ENCODE results near the gene GH1. TPM values are rescaled to one million over a fixed set of nuclear protein-coding genes. Genes with fewer than 3 reads are reported as not detected.

The GH1 gene
- total RNA-seq, 1 experiment from 2014 or later = not detected

- CTCF ChIA-PET = interaction anchor here (0.6 to 3.5 kb wide), 3 partner anchors 13 to 370 kb away, joined by 4 to 21 read pairs (median 5); partner anchors contain the start of gene GH1
- no TSS peak for BruUV-seq (replicated peaks)
- H3K4me1 Mint-ChIP-seq (ENCODE audit: insufficient read depth, unreplicated experiment) = no peaks in the 10 kb centered on the region
- no peak for DNase-seq (ENCODE audit: unreplicated experiment)
- H3K36me3 Mint-ChIP-seq (ENCODE audit: insufficient read depth, unreplicated experiment) = no peaks in the 10 kb centered on the region
- intact Hi-C loops (cut with micrococcal nuclease) = no loop called here
- H3K9me3 Mint-ChIP-seq (ENCODE audit: unreplicated experiment) = no peaks in the 10 kb centered on the region
- no peak overlapping the region for H3K27ac Mint-ChIP-seq (ENCODE audit: low read depth, unreplicated experiment)
- H3K4me3 Mint-ChIP-seq (ENCODE audit: unreplicated experiment) = no peak overlapping the region
- POLR2A ChIA-PET = interaction anchor here (0.6 kb wide), 1 partner anchor 91 kb away, joined by 4 read pairs; no protein-coding TSS in a partner anchor
- peaks cover 12% of the 10 kb centered on the region for H3K27me3 Mint-ChIP-seq (ENCODE audit: insufficient read depth, unreplicated experiment)
- TF ChIP-seq, protein P1, sequence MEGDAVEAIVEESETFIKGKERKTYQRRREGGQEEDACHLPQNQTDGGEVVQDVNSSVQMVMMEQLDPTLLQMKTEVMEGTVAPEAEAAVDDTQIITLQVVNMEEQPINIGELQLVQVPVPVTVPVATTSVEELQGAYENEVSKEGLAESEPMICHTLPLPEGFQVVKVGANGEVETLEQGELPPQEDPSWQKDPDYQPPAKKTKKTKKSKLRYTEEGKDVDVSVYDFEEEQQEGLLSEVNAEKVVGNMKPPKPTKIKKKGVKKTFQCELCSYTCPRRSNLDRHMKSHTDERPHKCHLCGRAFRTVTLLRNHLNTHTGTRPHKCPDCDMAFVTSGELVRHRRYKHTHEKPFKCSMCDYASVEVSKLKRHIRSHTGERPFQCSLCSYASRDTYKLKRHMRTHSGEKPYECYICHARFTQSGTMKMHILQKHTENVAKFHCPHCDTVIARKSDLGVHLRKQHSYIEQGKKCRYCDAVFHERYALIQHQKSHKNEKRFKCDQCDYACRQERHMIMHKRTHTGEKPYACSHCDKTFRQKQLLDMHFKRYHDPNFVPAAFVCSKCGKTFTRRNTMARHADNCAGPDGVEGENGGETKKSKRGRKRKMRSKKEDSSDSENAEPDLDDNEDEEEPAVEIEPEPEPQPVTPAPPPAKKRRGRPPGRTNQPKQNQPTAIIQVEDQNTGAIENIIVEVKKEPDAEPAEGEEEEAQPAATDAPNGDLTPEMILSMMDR (IDR thresholded peaks at IDR 0.05; ENCODE audit: unreplicated experiment) = no peak
Measured at GRCh38 chr17:63932721-63933120, 14.1 kb upstream of the GH1 start.

DNA sequence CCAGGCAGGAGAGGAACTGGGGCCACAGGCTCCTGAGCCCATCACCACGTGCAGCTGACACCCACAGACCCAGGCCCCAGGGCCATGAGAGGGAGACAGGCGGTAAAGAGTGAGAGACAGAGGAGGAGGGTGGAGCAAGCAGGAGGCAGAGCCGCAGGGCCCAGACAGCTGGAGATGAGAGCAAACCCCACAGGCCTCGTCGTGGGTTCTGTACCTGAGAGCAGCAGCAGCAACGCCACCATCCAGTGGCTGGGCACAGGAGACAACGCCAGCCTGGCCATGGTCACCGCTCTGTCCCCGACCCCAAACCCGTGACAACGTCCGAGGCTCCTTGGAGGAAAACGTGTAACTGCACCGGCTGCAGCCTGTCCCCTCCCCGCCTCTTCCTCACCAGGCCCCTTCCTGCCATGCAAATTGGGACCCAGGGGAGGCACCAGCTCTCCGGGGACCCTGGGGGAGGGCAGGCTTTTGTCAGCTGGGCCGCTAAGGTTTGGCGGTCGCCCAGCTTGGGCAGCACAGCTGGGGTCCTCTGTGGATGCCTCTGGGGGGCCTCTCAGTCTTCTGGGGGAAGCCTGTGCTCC is 13.4 kb upstream of the GH1 start, which contains the start of gene CD79B:
Gene CD79B, minus strand, starts transcription at position 351 of the 581 bp plus-strand sequence. Its CDS starts 70 bp downstream, at position 281.
- intact Hi-C loops (cut with micrococcal nuclease) = no loop called here
- H3K4me3 Mint-ChIP-seq (ENCODE audit: unreplicated experiment) = no peak within 1 kb of the TSS
- POLR2A ChIA-PET = interaction anchor here (0.6 kb wide), 1 partner anchor 92 kb away, joined by 4 read pairs; no protein-coding TSS in a partner anchor
- no peak for DNase-seq (ENCODE audit: unreplicated experiment)
- TF ChIP-seq, protein P1 (IDR thresholded peaks at IDR 0.05; ENCODE audit: unreplicated experiment) = no peak
- no peaks in the 10 kb centered on the region for H3K4me1 Mint-ChIP-seq (ENCODE audit: insufficient read depth, unreplicated experiment)
- H3K27me3 Mint-ChIP-seq (ENCODE audit: insufficient read depth, unreplicated experiment) = peaks cover 12% of the 10 kb centered on the region
- CTCF ChIA-PET = interaction anchor here (0.6 to 3.5 kb wide), 2 partner anchors 13 to 731 kb away, joined by 4 to 21 read pairs; partner anchors contain the start of gene GH1
- no peaks in the 10 kb centered on the region for H3K36me3 Mint-ChIP-seq (ENCODE audit: insufficient read depth, unreplicated experiment)
- no TSS peak for BruUV-seq (replicated peaks)
- no peaks in the 10 kb centered on the region for H3K9me3 Mint-ChIP-seq (ENCODE audit: unreplicated experiment)
- no peak within 1 kb of the TSS for H3K27ac Mint-ChIP-seq (ENCODE audit: low read depth, unreplicated experiment)

- Mint-ChIP-seq H3K9me3 (ENCODE audit: unreplicated experiment) (no peaks in the 10 kb centered on the region), H3K36me3 (ENCODE audit: insufficient read depth, unreplicated experiment) (no peaks in the 10 kb centered on the region), H3K27ac (ENCODE audit: low read depth, unreplicated experiment) (no peak overlapping the region), H3K27me3 (ENCODE audit: insufficient read depth, unreplicated experiment) (peaks cover 7% of the 10 kb centered on the region), H3K4me3 (ENCODE audit: unreplicated experiment) (no peak overlapping the region), H3K4me1 (ENCODE audit: insufficient read depth, unreplicated experiment) (no peaks in the 10 kb centered on the region)
- ChIA-PET CTCF (interaction anchor here (0.5 to 3.5 kb wide), 3 partner anchors 10 to 860 kb away, joined by 3 to 21 read pairs (median 3); partner anchors contain the start of gene GH1), POLR2A (no interaction called here)
- no peak for DNase-seq (ENCODE audit: unreplicated experiment)
- BruUV-seq (replicated peaks) = no TSS peak
- TF ChIP-seq, protein P1 (IDR thresholded peaks at IDR 0.05; ENCODE audit: unreplicated experiment) = no peak
- intact Hi-C loops (cut with micrococcal nuclease) = no loop called here
Measured at GRCh38 chr17:63930951-63931575, 12.4 kb upstream of the GH1 start.

Measured in MCF 10A (cell line).